ENCODE measurements around the gene ALK. TPM values are rescaled to one million over a fixed set of nuclear protein-coding genes. Genes with fewer than 3 reads are reported as not detected.

The ALK gene
- total RNA-seq, 1 donor from 2014 or later, result 0.08 TPM

DNA sequence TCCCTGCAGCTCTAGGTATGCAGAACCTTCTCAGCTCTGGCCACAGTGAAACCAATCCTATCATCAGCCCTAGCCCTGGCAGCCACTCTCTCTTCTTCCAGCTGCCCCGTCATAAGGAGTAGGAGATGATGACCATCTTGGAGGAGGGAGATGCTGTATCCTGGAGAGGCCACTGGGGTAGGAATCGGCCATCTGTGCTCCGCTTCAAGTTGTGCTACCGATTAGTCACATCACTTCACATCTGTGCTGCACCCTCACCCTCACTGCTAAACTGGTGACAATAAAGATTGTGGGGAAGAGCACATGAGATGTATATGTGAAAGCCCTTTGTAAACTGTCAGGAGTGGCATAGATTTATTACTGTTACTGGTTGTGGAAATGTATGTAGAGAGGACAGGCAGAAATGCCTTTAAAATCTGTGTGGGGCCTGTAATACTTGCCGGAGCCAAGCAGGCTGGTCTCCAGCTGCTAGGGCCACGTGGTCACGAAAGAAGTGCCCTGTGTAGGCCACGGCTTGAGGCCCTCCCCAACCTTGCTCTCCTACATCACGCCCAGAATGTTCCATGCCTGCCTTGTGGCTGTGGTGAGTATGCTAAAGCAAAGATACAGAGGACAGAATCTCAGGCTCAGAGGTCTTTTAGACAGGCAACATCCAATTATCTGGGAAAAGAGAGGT, 569.3 kb downstream of the ALK start:
- DNase-seq (ENCODE audit: missing footprints) (no peak), ATAC-seq (no peak)
- intact Hi-C loops (cut with DNase I), result no loop called here

DNA sequence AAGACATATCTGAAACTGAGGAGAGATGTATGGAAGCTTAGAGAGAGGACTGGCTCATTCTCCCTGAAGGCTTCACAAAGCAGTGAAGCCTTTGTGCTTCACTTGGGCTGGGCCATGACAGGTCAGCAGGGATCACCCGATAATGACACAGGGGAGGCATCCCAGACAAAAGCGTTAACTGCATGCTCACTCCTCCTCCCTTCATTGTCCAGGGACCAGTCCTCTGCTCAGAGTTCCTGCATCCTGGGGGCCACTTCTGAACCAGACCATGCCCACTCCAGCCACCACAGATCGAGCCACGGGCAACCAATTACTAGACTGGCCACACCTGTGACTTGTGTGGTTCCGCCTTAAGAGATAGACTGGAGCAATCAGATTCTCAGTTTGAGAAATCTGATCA, 570.1 kb downstream of the ALK start:
- DNase-seq (ENCODE audit: missing footprints) (no peak), ATAC-seq (no peak)
- intact Hi-C loops (cut with DNase I), result no loop called here

DNA sequence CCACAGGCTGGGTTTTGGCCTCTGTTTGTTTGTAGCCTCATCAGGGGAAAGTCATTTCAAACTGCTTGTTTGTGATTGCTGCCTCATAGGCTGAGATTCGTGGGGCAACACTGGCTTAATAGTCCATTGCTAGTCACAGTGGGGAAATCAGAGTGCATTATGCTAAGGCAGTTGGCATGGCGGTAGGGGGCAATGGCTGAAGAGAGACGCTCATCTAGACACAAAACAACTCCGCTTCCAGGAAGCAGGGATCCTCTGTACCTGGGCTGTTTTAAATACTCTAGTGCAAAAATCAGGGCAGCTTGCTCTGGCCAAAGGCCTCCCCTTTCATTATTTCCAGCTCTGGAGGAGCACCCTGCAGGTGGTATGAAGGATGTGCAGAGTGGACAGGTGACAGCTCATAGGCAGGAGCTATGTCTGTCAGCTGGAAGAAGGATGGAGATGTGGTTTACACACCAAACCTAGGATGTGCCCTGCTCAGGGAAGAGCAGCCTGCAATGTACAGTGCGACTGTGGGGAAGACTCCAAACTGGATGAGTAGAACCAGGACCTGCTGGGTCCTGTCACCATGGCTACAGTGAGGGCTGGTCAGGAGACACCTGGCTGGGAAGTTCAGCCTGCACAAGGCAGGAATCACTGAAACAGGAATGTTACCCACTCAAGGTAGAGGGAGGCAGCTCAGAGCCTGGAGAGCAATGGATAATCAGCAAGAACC, 571.9 kb downstream of the ALK start:
- intact Hi-C loops (cut with DNase I), result no loop called here
- DNase-seq (ENCODE audit: missing footprints) (no peak), ATAC-seq (no peak)

DNA sequence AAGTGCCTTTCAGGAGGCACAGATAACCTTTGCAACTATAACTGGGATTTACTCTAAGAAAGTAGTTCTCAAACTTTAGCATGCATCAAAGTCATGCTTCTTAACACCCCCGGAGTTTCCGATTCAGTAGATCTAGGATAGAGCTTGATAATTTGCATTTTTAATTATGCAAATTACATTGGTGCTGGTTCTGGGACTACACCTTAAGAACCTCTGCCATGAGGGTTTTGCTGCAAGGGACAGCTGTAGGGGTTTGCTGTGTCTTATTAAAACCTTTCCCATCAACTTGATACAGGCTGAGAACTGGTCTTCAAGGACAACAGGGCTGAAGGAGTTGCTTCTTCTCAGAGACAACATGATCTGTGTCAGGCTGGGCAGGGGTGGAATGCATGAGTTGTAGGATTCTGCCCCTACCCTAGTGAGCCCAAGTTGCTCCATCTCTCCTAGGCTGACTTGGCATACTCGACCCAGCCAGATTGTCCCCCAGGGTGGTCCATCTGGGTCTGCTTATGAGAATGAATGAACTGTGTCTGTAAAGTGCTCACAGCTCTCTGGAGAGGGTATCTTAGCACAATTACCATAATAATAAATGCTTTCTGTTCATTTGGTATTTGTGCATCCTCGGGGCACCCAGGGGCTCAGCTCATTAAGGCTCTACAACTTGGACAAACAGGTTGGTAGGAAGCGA, 573.5 kb downstream of the ALK start:
- DNase-seq (ENCODE audit: missing footprints) (no peak), ATAC-seq (no peak)
- intact Hi-C loops (cut with DNase I), result no loop called here

DNA sequence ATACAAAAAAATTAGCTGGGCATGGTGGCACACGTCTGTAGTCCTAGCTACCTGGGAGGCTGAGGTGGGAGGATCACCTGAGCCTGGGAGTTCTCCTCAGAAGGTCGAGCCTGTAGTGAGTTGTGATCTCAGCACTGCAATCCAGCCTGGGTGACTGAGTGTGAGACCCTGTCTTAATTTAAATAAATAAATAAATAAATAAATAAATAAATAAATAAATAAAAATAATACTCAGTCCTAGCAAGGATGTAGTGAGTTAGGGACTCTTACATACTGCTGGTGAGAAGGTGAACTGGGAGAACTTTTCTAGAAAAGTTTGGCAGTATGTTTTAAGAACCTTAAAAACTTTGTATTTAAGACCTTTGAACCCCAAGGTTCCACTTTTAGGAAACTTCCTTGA, 576.1 kb downstream of the ALK start:
- ATAC-seq (no peak), DNase-seq (ENCODE audit: missing footprints) (no peak)
- intact Hi-C loops (cut with DNase I), result no loop called here

DNA sequence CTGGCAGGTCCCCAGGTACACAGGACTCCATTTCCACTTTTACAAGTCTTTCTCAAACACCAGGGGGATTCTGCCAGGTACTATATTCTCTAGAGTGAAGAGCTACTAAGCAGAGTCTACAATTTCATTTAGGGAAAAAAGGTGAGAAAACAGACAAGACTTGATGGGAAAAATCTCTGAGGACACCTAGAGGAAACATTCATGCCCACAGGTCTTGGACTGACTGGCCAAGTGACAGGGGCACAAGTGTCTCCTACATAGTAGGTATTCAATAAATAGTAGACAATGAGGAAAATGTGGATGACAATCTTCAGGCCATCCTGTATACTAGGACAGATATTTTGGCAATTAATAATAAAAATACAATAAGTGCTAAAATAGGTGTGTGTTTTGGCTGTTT, 577.6 kb downstream of the ALK start:
- ATAC-seq, result no peak
- intact Hi-C loops (cut with DNase I), result no loop called here
- DNase-seq (ENCODE audit: missing footprints), result no peak

DNA sequence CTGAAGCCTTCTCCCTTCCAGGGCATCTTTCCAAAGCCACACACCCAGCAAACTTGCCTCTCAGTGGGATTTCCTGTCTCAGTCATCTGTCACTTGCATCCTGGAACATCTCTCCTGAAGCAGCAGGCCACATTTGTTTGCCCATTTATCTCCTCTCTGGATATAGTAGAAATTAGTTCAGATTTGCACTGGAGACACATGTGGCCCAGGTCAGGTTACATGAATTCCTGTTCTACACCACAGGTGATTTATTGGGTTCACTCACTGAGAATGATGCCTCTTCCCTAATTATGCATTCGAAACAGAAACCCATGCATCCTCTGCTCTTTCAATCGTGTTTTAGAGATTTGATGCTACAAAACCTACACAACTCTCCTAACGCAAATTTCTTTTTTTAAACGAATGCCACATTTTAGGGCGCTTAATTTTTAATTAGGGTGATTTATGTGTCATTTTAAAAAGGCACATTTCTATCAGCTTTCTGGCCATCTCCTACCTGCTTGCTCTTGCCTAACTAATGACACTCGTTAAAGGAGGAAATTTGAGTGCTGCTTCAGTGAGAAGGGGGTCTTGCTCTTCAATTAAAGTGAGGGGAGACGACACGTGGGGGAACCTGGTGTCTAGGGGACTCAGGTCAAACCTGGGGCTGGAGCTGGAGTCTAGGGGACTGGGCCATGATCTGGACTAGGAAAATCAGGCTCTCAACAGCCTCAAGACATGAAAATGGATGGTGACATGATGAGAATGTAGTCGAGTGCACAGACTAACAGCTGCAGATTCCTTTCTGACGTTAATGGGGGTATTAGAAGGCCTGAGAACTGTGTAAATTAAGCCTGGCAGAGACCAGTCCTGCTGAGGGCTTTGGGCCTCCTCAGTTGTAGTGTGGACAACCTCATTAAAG, 584.8 kb downstream of the ALK start:
- no peak for DNase-seq (ENCODE audit: missing footprints)
- intact Hi-C loops (cut with DNase I), result no loop called here
- no peak for ATAC-seq

DNA sequence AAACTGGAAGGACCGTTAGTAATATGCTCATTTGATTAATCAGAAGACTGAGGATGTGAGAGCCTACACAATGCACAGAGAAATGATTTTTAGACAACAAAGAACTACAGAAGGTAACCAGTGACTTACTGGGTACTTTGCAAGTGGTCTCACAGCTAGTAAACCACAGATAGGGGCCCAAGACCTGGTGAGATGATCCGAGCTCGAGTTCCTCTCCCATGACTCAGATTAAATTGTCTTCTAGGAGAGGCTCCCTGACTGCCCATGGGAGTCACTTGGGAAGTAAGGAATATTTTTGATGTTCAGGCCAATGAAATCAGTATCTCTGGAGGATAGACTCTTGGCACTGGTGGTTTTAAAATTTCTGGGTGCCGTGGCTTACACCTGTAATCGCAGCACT, 586.0 kb downstream of the ALK start:
- intact Hi-C loops (cut with DNase I), result no loop called here
- ATAC-seq (no peak), DNase-seq (ENCODE audit: missing footprints) (no peak)

DNA sequence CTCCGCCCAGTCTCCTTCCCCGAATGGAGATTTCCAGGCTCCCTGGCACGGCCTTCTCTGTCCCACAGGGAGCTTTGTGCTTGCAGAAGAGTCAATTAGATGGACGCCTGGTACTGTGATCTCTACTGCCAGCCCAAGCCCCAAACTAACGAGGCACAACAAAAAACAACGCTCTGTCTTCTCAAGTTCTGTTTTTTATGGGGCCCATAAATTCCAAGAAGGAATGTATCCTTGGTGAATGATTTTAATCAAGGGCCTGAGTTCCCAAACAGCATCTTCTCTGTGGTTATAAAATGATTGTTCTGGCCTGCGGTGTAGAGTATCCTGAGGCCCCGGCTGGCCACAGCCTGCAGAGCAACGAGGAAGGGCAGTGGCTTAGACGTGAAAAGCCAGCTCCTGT, 586.7 kb downstream of the ALK start:
- no peak for ATAC-seq
- DNase-seq (ENCODE audit: missing footprints), result no peak
- intact Hi-C loops (cut with DNase I), result no loop called here

DNA sequence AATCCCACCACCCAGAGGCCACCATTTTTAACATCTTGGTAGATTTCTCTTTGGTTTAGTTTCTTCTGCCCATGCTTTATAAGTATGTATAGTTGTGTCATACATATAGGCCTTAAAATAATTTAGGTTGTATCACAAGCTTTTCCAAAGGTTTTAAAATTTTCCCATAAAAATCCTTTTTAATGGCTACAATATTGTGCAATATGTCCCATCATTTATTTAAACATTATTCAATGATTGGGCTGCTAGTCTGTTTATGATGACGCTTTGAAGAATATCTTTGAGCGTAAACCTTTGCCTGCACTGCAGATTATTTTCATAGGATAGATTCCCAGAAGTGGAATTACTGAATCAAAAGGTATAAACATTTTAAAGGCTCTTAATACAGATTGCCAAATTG, 588.8 kb downstream of the ALK start:
- no peak for DNase-seq (ENCODE audit: missing footprints)
- intact Hi-C loops (cut with DNase I), result no loop called here
- no peak for ATAC-seq

DNA sequence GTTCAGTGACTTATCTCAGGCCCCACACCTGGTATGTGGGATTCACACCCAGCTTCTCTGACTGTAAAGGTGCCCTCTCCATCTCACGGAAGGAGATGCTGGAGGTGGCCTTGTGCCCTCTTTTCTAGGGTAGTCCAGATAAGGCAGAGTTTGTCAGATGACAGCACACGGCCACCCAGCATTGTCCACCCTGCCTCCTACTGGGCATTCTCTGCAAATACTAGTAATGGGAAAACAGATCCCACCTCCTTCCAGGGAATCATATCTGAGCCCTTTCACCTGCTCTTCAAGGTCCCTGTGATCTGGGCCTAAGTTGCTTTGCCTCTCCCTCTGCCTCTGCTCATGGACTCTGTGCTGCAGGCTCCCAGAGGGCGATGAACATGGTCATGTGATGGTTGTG, 591.5 kb downstream of the ALK start:
- ATAC-seq (no peak), DNase-seq (ENCODE audit: missing footprints) (no peak)
- intact Hi-C loops (cut with DNase I), result no loop called here

DNA sequence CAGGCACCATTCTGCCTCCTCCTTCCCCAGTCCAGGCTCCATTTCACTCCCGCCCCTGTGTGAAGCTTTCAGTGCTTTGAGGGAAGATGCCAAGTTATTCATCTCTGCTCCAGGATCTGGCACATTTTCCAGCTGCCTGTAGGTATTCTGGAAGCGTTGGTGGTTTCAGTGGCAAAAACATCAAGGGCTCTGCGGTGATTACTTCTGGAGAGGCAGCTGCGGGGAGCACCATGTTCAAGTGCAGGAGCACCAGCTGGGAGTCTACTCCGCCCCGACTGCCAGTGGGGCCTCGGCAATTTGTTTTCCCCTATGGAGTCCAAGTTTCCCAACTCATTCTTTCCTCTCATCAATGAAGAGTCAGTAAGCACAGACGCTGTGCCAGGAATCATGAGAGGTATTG, 594.5 kb downstream of the ALK start:
- no peak for ATAC-seq
- intact Hi-C loops (cut with DNase I), result no loop called here

DNA sequence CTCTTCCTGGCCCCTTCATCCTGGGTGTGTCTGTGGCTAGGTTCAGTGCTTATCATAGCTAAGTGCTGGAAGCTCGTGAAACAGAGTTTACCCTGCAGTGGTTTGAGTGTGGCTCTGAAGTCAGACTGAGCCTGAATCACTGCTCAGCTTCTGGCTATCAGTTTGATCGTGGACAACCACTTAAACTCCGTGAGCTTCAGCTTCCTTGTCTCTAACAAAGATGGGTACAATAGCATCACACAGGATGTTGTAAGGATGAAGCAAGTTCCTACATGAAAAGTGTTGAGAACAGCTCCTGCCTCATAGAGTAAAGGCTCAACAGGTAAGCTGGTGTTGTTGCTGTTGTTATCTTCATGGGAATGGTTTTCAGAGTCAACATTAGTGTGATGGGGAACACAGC, 595.8 kb downstream of the ALK start:
- DNase-seq (ENCODE audit: missing footprints) (no peak), ATAC-seq (no peak)
- intact Hi-C loops (cut with DNase I), result no loop called here

More for the DNA sequence above, 594.5 kb downstream of the ALK start:
- DNase-seq (ENCODE audit: missing footprints), result no peak

DNA sequence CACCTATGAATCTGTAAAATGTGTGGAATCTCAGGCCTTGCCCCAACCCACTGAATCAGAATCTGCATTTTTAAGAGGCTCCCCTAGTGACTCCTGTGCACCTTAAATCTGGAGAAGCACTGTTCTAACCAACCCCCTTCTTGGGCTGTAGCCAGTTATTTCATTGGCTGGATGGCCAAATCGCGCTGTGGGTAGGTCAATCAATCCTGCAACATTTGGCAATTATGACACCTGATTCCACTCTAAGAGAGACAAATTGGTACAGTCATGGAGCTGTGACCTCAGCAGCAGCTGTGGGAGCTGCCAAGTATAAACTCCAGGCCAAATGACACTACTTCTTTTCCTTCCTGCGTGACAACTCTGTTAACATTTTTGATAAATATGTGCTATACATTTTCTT, 597.4 kb downstream of the ALK start:
- ATAC-seq (no peak), DNase-seq (ENCODE audit: missing footprints) (no peak)
- intact Hi-C loops (cut with DNase I), result no loop called here

DNA sequence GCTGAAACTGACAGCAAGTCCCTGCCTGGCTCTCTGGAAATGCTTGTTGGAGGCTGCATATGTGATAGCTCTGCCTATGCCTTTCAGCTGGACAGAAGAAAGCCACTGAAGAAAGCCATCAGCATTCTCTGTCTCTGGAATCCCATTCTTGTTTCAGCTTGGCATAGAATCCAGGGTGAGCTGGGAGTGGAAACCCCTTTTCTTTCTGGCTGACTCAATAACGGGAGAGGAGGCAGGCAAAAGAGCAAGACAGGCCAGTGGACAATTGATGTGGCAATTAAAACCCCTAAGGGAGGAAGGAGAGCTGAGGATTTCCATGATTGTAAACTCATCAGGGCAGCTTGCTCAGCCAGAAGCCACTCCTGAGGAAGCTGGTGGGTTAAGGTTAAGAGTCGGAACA, 598.1 kb downstream of the ALK start:
- DNase-seq (ENCODE audit: missing footprints), result no peak
- ATAC-seq, result no peak

DNA sequence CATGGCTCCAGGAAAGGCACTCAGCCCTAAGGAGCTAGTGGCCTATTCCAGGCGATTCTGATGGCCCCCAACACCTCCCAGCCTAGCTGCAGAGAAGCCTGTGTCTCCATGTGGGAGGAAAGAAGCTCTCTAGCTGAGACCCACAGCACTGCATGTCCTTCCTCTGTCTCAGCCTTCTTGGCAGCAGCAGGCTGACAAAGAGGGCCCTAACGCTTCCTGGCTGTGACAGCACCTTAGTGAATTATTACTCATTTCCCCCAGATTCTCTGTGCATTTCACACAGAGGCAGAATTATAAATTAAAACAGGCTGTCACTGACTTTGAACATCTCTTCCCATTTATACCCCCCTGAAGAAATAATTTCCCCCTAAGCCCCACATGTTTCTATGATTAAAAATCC, 599.4 kb downstream of the ALK start:
- intact Hi-C loops (cut with DNase I), result no loop called here
- DNase-seq (ENCODE audit: missing footprints) (no peak), ATAC-seq (no peak)

More for the DNA sequence above, 598.1 kb downstream of the ALK start:
- intact Hi-C loops (cut with DNase I), result no loop called here

DNA sequence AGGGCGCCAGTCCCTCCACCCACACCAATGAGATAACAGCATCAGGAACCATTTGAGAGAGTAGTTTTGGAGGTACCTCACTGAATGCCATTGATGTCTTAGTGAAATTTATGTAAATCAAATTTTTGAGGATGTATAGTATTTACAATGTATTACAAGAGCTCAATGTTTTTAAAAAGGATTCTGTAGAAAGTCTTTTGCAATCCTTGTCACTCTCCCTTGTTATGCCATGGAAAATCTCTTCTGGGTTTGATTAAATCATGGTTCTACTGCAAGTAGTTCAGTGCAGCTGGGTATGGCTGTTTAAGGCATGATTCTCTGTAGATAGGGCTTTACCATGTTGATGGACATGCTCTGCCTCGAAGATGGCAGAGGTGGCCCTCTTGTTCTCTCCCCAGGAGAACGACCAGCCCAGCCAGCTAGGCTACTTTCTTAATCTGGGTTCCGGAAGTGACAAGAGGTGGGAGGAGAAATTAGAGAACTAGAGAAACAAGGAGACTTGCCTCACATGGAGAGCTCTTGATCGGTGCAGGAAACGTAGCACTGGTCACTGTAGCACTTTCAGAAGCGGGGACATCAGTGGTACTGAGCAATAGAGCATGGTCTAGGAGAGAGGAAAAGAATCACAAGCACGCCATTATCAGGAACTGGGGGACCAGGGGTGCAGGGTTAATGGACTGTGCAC, 603.4 kb downstream of the ALK start:
- intact Hi-C loops (cut with DNase I), result no loop called here
- no peak for ATAC-seq
- DNase-seq (ENCODE audit: missing footprints), result no peak

DNA sequence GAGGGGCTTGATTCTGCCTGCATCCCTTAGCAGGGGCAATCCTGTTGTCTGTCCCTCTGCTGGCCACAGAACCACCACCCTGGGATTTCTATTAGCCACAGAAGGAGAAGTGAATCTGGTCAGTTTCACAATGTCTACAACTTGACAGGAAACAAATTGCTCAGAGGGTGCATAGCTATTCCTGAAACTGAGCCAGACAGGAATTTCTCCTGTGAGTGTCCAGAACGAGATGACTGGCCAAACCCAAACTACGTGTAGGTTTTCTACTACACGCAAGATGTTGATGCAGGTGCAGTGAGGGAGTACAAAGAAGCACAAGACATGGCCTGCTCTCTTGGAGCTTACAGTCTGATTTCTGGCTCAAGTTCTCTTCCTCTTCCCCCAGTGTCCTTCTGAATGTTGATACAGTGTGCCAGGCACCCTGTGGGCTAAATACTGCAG, 604.3 kb downstream of the ALK start:
- intact Hi-C loops (cut with DNase I), result no loop called here

More for the DNA sequence above, 604.3 kb downstream of the ALK start:
- ATAC-seq, result peak; percentile 56
- no peak for DNase-seq (ENCODE audit: missing footprints)

Measured in Right ventricle myocardium inferior (tissue), 1 donor.